Activated CD8-positive, alpha-beta memory T cell treated with anti-CD3 and anti-CD28 coated beads, Interleukin-2, amount 10 ng/mL, durations not matched to agents 7 days and 5 days (primary cell): ENCODE data around the gene OR4B1. TPM values are rescaled to one million over a fixed set of nuclear protein-coding genes. Genes with fewer than 3 reads are reported as not detected.
"Not testable (repeated sequence)": the region's sequence is repeated elsewhere in the genome, so short reads cannot be mapped to it uniquely, and the experiment has no call there.

Experiments used
- ATAC-seq: fragments of 150-1000 bp; cut with Tn5 transposase; one replicate; pipeline ENCODE4 v1.10.0; 2021; ENCODE audit warnings: moderate library complexity
- CTCF ChIA-PET: fragments of 350-600 bp; sonication (Branson Sonifier 250); formaldehyde crosslinking; loops from one replicate; lab custom pipeline; 2021; ENCODE audit warnings: antibody characterized with exemption; lab: Charles Lee
- DNase-seq: peaks from one replicate; pipeline ENCODE4 v3.0.0-alpha.2; 2020
- H3K27ac Mint-ChIP-seq: one replicate; pipeline ENCODE4 v1.8.0; 2021; ENCODE audit warnings: mild to moderate bottlenecking, mixed read lengths
- H3K27me3 Mint-ChIP-seq: one replicate; pipeline ENCODE4 v1.8.0; 2021; ENCODE audit warnings: mixed read lengths
- H3K36me3 Mint-ChIP-seq: one replicate; pipeline ENCODE4 v1.8.0; 2021; ENCODE audit warnings: mild to moderate bottlenecking, mixed read lengths
- H3K4me1 Mint-ChIP-seq: one replicate; pipeline ENCODE4 v1.8.0; 2021; ENCODE audit warnings: mixed read lengths
- H3K4me3 Mint-ChIP-seq: one replicate; pipeline ENCODE4 v1.8.0; 2021; ENCODE audit warnings: mild to moderate bottlenecking, moderate library complexity, mixed read lengths
- H3K9me3 Mint-ChIP-seq: one replicate; pipeline ENCODE4 v1.8.0; 2022; ENCODE audit warnings: low read depth, mixed read lengths
- total RNA-seq, 2 experiments: library from RNA; stranded (reverse); gene quantifications; one replicate each; pipeline ENCODE4 v1.2.3, GENCODE V29; 2021

OR4B1 gene
- not detected for total RNA-seq

DNA sequence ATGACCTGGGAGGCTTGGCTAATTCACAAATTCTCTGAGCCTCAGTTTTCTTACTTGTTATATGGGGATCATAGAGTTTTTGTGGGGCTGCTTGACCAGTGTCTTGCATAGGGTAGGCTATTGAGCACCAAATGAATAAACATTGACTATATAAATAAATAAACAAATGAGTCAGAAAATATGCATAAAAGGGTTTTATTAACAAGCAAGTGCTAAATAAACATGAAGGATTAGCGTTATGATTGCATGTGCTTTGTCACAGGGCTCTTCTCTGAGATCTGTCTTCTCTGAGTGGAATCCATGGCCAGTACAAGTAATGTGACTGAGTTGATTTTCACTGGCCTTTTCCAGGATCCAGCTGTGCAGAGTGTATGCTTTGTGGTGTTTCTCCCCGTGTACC is at the start of gene OR4B1:
Gene OR4B1, plus strand, starts transcription at position 301 of the 400 bp plus-strand sequence. Its CDS starts 0 bp downstream, at position 301.
- no peak within 1 kb of the TSS for H3K4me3 Mint-ChIP-seq
- ATAC-seq (no peak), DNase-seq (no peak)
- no peak within 1 kb of the TSS for H3K27ac Mint-ChIP-seq
- H3K9me3 Mint-ChIP-seq, result no peaks in the 10 kb centered on the region
- no peaks in the 10 kb centered on the region for H3K4me1 Mint-ChIP-seq
- no peaks in the 10 kb centered on the region for H3K27me3 Mint-ChIP-seq
- H3K36me3 Mint-ChIP-seq, result no peaks in the 10 kb centered on the region
- CTCF ChIA-PET, result no interaction called here

DNA sequence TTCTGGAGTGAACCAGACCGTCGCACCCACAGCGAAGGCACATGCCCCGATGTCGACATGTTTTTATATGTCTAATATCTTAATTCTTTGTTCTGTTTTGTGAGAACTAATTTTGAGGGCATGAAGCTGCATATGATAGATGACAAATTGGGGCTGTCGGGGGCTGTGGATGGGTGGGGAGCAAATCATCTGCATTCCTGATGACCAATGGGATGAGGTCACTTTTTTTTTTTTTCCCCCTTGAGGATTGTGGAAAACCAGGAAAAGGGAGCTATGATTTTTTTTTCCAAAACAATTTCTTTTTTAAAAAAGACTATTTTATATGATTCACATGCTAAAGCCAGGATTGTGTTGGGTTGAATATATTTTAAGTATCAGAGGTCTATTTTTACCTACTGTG is 49.2 kb upstream of the OR4B1 start:
- no peak for DNase-seq
- no peaks in the 10 kb centered on the region for H3K9me3 Mint-ChIP-seq
- no peaks in the 10 kb centered on the region for H3K27me3 Mint-ChIP-seq
- CTCF ChIA-PET, result no interaction called here
- no peak for ATAC-seq
- H3K27ac Mint-ChIP-seq, result no peak overlapping the region
- no peak overlapping the region for H3K4me3 Mint-ChIP-seq
- H3K4me1 Mint-ChIP-seq, result peaks cover 16% of the 10 kb centered on the region
- peaks cover 47% of the 10 kb centered on the region for H3K36me3 Mint-ChIP-seq

GRCh38 chr11:48168815-48169214 is 47.8 kb upstream of the OR4B1 start:
- CTCF ChIA-PET, result no interaction called here
- no peaks in the 10 kb centered on the region for H3K9me3 Mint-ChIP-seq
- H3K36me3 Mint-ChIP-seq, result peaks cover 37% of the 10 kb centered on the region

DNA sequence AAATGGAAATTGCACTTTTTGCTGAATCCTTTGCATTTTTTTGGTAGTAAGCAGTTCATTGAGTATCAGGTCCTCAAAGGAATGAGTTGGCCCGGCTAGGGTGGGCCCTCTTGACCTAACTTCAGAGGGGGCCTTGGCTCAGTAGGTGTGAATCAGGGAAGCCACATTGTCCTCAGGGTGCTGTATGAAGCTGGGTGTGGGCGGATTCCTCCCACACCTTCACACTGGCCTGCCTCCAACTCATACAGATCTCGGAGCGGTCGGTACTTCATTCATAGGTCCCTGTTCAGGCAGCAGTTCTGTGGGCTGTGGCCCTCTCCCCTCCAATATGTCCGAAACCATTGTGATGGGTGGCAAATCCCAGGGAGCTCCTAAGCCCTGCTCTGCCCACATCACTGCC is 47.4 kb upstream of the OR4B1 start:
- H3K4me3 Mint-ChIP-seq, result no peak overlapping the region
- H3K9me3 Mint-ChIP-seq, result no peaks in the 10 kb centered on the region
- ATAC-seq (no peak), DNase-seq (no peak)
- CTCF ChIA-PET, result no interaction called here
- H3K27me3 Mint-ChIP-seq, result no peaks in the 10 kb centered on the region
- H3K27ac Mint-ChIP-seq, result no peak overlapping the region
- peaks cover 16% of the 10 kb centered on the region for H3K4me1 Mint-ChIP-seq
- H3K36me3 Mint-ChIP-seq, result peaks cover 33% of the 10 kb centered on the region

More at GRCh38 chr11:48168815-48169214, 47.8 kb upstream of the OR4B1 start:
- Mint-ChIP-seq H3K27ac (no peak overlapping the region), H3K4me3 (no peak overlapping the region), H3K4me1 (peaks cover 16% of the 10 kb centered on the region), H3K27me3 (no peaks in the 10 kb centered on the region)
- no peak for DNase-seq
- no peak for ATAC-seq

GRCh38 chr11:48169717-48170116 is 46.9 kb upstream of the OR4B1 start:
- no peak overlapping the region for H3K27ac Mint-ChIP-seq
- no peak overlapping the region for H3K4me3 Mint-ChIP-seq
- H3K27me3 Mint-ChIP-seq, result no peaks in the 10 kb centered on the region
- H3K36me3 Mint-ChIP-seq, result peaks cover 30% of the 10 kb centered on the region
- ATAC-seq, result no peak
- CTCF ChIA-PET, result no interaction called here
- no peaks in the 10 kb centered on the region for H3K9me3 Mint-ChIP-seq
- H3K4me1 Mint-ChIP-seq, result peaks cover 16% of the 10 kb centered on the region
- DNase-seq, result no peak

DNA sequence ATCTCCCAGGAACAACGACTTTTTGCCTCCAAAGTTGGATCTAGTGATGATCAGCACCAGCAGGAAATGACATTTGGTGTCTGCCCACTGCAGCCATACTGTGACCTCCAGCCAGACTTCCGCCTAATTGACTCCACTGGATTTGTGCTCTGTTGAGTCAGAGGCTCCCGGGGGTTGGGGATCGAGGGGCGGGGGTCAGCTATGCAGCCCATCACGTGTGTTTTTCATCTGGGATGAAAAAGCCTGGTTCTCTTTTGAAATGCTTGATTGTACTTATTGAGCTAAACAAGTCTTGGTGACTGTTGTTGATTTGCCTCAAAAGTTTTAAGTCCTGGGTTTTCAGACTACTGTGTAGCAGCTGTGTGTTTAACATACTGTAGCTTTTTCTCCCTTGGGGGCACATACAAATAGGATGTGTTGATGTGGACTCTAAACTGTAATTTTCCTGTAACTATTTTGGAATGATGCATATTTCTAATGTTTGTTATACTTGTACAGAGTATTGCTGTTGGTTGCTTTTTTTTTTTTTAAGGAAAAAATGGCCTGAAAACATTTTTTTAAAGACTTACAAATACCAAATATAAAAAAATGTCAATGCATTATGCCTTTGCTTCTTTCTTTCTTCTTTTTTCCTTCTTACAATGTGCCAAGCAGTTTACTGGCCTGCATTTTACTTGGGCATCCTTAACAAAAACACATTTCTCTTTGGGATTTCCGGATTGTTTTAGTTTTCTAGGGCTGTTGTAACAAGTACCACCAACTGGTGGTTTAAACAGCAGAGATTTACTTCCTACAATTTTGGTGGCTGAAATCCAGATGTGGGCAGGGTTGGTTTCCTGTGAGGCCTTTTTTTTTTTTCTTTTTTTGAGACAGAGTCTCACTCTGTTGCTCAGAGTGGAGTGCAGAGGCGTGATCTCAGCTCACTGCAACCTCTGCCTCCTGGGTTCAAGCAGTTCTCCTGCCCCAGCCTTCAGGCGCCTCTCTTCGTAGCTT is 46.1 kb upstream of the OR4B1 start:
- H3K4me3 Mint-ChIP-seq, result no peak overlapping the region
- H3K36me3 Mint-ChIP-seq, result peaks cover 22% of the 10 kb centered on the region
- H3K9me3 Mint-ChIP-seq, result no peaks in the 10 kb centered on the region
- CTCF ChIA-PET, result interaction anchor here (0.7 to 0.9 kb wide), 2 partner anchors 13 to 236 kb away, joined by 3 read pairs; no protein-coding TSS in a partner anchor
- no peaks in the 10 kb centered on the region for H3K27me3 Mint-ChIP-seq
- peaks cover 18% of the 10 kb centered on the region for H3K4me1 Mint-ChIP-seq
- no peak for DNase-seq
- ATAC-seq, result no peak
- peak overlapping the region; percentile 37 for H3K27ac Mint-ChIP-seq

DNA sequence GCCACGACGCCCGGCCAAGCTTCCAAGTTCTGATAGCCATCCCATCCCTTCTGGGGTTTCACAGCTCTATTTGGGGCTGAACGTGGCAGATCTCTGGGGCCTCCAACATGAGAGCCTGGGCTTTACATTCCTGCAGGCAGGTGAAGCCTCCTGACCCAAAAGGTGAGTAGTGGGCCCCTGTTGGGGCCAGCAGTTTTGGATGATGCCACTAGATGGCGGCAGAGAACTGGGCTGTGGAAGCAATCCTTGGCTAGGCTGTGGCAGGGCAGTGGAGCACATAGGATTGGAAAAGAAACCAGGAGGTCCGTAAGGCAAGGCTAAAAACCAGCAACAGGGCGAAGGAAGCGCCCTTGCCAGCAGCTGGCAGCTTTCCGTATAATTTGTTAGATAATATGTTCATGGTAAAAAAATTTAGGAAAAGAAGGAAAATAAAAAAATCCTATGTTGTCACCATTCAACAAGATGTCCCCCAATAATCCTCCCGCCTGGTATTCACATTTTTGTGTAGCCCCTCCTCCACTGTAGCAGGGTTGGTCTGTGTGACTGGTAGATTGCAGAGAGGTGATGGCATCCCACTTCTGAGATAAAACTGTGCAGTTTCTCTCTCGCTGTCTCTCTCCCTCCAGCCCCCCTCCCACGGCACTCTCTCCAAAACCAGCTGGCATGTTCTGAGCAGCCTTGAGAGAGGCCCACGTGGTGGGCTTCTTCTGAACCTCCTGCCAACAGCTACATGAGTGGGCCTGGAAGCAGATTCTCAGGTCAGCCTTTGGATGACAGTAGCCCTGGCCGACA is 43.6 kb upstream of the OR4B1 start:
- H3K4me3 Mint-ChIP-seq, result no peak overlapping the region
- ATAC-seq (peak; percentile 70), DNase-seq (peak; percentile 67)
- no peaks in the 10 kb centered on the region for H3K9me3 Mint-ChIP-seq
- H3K27ac Mint-ChIP-seq, result no peak overlapping the region
- CTCF ChIA-PET, result interaction anchor here (0.9 to 1.6 kb wide), 8 partner anchors 8 to 275 kb away, joined by 3 to 5 read pairs (median 3); no protein-coding TSS in a partner anchor
- H3K4me1 Mint-ChIP-seq, result peaks cover 18% of the 10 kb centered on the region
- peaks cover 7% of the 10 kb centered on the region for H3K36me3 Mint-ChIP-seq
- no peaks in the 10 kb centered on the region for H3K27me3 Mint-ChIP-seq

DNA sequence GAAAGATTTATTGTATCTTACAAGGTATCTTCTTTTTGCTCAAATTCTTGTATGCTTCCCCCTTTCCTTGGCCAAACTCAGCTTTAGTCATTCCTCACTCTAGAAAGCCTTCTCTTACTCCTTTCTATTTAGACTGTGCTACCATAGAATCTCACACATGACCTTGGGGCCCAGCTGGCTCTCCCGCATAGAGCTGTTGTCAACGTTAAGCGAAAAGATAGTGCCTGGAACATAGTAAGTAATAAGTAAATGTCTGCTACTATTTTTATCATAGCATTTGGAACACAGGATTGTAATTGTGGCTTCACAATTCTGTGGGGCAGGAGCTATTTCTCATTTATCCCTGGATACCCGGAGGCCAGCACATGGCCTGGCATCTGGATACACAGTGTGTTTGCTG is 38.9 kb upstream of the OR4B1 start:
- H3K27ac Mint-ChIP-seq, result no peak overlapping the region
- ATAC-seq (no peak), DNase-seq (no peak)
- no peaks in the 10 kb centered on the region for H3K27me3 Mint-ChIP-seq
- H3K9me3 Mint-ChIP-seq, result no peaks in the 10 kb centered on the region
- no peaks in the 10 kb centered on the region for H3K36me3 Mint-ChIP-seq
- peaks cover 1% of the 10 kb centered on the region for H3K4me1 Mint-ChIP-seq
- H3K4me3 Mint-ChIP-seq, result no peak overlapping the region
- CTCF ChIA-PET, result no interaction called here

DNA sequence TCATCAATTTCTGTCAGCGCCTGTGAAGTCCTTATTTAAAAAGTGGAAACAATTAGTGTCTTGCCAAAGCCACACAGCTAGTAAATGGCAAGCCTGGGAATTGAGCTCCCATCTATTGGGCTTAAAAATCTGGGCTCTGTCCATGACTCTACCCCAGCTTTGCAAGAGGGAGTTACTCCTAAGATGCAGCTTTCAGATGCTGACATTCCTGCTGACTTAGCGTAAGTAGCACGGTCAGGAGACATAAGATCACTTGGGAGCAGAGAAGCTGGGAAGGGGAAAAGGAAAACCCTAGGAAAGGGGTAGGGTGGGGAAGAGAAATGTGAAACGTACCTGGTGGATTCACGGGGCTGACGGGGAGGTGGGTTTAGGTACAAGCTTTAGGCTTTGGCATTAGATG is 36.0 kb upstream of the OR4B1 start:
- no peaks in the 10 kb centered on the region for H3K4me1 Mint-ChIP-seq
- H3K27ac Mint-ChIP-seq, result no peak overlapping the region
- no peaks in the 10 kb centered on the region for H3K36me3 Mint-ChIP-seq
- no peaks in the 10 kb centered on the region for H3K27me3 Mint-ChIP-seq
- no peak overlapping the region for H3K4me3 Mint-ChIP-seq
- DNase-seq (no peak), ATAC-seq (no peak)
- no peaks in the 10 kb centered on the region for H3K9me3 Mint-ChIP-seq
- CTCF ChIA-PET, result interaction anchor here (2.2 kb wide), 1 partner anchor 8 kb away, joined by 5 read pairs; no protein-coding TSS in a partner anchor

GRCh38 chr11:48182860-48183526 is 33.6 kb upstream of the OR4B1 start:
- ATAC-seq (no peak), DNase-seq (no peak)
- Mint-ChIP-seq H3K36me3 (no peaks in the 10 kb centered on the region), H3K4me3 (no peak overlapping the region), H3K9me3 (no peaks in the 10 kb centered on the region), H3K27me3 (peaks cover under 1% of the 10 kb centered on the region), H3K27ac (no peak overlapping the region), H3K4me1 (no peaks in the 10 kb centered on the region)
- CTCF ChIA-PET, result interaction anchor here (0.7 to 1.0 kb wide), 2 partner anchors 10 to 12 kb away, joined by 3 read pairs; no protein-coding TSS in a partner anchor

- Mint-ChIP-seq H3K4me1 (no peaks in the 10 kb centered on the region), H3K9me3 (peaks cover 3% of the 10 kb centered on the region), H3K27ac (no peak overlapping the region), H3K36me3 (no peaks in the 10 kb centered on the region), H3K4me3 (no peak overlapping the region), H3K27me3 (peaks cover 11% of the 10 kb centered on the region)
- DNase-seq (no peak), ATAC-seq (no peak)
- CTCF ChIA-PET, result no interaction called here
Observed at GRCh38 chr11:48184452-48184851, 32.2 kb upstream of the OR4B1 start.

GRCh38 chr11:48190906-48191654 is 25.5 kb upstream of the OR4B1 start:
- ATAC-seq, CTCF ChIA-PET: not testable (repeated sequence)
- H3K27ac Mint-ChIP-seq, result peak overlapping the region; percentile 81

More at GRCh38 chr11:48190906-48191654, 25.5 kb upstream of the OR4B1 start:
- peak; percentile 60 for DNase-seq
- H3K4me1 Mint-ChIP-seq, result peaks cover 15% of the 10 kb centered on the region
- H3K27me3 Mint-ChIP-seq, result peaks cover 14% of the 10 kb centered on the region
- not testable (repeated sequence) for H3K36me3 Mint-ChIP-seq, H3K9me3 Mint-ChIP-seq
- peak overlapping the region; percentile 45 for H3K4me3 Mint-ChIP-seq
